CD4-positive, alpha-beta T cell treated with Interleukin-21 for 1 hour (primary cell): ENCODE measurements around the gene SORBS1.

Experiments used
- DNase-seq: peaks from one replicate; pipeline ENCODE4 v3.0.0-alpha.2; 2020

Gene SORBS1

GRCh38 chr10:95538412-95538811 is 22.8 kb downstream of the SORBS1 start:
- DNase-seq, result no peak

- DNase-seq, result no peak
Measured at GRCh38 chr10:95537542-95537927, 23.6 kb downstream of the SORBS1 start.

DNA sequence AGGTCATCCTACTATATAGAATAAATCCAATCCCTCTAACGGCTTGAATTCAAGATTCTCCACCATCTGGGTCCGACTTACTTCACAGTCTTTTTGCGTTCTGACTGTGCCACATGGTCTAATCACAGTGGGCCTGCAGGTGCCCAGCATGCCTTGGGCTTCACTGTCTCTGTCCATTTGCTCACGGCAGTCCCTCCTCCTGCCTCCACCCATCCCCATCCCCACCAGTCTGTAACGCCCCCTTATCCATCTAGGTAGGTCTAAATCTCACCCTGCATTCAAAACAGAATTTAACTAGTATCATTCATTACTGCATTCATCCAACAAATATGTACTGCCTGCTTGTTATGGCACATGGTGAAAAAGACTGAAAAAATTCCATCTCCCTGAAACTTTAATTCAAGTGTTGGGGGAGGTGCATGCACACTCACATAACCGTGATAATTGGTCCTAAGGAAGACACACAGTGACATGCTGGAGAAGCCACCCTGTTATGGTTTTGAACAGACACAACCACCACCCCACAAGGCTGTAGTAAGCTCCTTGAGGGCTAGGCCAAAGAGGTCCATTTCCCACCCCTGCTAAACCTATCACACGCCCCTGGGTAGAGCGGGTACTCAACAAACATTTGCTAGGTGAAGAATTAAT is 24.2 kb downstream of the SORBS1 start:
- no peak for DNase-seq

- no peak for DNase-seq
Measured at GRCh38 chr10:95536017-95536416, 25.2 kb downstream of the SORBS1 start.

GRCh38 chr10:95535526-95535925 is 25.6 kb downstream of the SORBS1 start:
- DNase-seq, result no peak

DNA sequence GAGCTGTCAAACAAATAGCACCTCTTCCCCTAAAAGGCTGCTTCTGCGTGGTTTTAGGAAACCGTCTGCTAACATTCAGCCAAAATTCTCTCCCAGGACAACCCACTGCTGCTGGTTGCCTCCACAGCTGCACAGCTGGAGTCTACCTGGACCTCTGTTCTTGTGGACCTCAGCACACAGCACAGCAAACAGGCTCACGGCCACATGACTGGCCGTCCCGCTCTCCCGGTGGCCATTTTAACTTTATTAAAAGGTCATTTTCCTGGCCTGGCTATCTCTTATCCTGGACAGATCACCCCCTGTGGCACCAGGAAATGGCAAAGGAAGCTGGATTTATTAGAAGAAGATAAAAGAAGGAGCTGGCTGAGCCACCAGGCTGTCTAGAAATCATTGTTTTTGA is 27.6 kb downstream of the SORBS1 start:
- DNase-seq, result no peak

DNA sequence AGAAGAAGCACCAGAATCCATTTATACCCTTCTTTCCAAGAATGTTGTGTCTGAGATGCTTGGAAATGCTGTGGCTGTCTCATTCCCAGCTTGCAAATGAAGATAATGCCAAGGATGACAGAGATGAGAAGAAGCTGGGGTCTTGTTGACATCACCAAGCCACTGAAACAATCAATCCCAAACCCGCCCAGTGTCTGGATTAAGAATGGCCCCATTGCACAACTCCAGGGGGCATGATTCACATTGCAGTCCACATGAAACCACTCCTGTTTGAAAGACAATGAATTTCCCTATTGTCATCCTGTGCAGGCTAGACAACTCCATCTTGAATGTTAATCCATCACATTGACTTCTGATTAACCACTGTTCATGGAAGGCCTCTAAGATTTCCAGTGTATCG is 28.6 kb downstream of the SORBS1 start:
- no peak for DNase-seq

DNA sequence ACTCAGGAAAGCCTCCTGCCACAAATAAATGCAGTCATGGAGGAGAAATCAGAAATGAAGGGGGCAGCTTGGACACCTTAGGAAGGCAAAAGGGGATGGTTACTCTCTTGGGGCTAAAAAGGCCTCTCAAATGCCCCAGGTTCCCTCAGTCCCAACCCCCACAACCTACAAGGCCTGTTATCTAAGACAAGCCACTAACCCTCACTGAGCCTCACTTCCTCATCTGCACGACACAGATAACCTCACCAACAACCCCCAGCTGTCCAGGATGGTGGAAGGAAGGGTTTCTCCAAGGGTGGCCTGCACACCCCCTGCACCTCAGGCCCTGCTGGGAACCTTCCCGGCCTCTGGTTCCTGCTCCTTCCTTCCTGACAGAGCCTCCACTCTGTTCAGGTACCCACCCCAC is 29.2 kb downstream of the SORBS1 start:
- DNase-seq, result no peak

- DNase-seq, result no peak
Measured at GRCh38 chr10:95531058-95531809, 29.9 kb downstream of the SORBS1 start.

DNA sequence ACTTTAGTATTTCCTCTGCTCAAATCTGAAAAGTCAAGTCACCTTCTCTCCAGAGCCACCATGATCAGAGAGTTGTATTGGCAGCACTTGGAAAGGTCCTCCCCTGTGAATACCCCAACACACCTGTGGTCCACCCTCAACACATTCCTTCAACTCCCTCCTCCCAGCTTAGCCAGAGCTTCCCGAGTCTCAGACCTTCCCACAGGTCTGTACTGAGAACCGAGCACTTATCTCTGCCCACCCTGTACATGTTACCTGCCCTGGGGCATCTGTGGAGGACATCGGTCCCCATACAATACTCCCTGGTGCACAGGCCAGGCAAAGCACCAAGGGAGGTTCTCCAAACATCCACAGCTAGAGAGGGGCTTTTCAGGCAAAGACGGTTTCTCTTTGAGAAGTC is 30.6 kb downstream of the SORBS1 start:
- DNase-seq, result no peak

GRCh38 chr10:95530029-95530428 is 31.1 kb downstream of the SORBS1 start:
- DNase-seq, result no peak

DNA sequence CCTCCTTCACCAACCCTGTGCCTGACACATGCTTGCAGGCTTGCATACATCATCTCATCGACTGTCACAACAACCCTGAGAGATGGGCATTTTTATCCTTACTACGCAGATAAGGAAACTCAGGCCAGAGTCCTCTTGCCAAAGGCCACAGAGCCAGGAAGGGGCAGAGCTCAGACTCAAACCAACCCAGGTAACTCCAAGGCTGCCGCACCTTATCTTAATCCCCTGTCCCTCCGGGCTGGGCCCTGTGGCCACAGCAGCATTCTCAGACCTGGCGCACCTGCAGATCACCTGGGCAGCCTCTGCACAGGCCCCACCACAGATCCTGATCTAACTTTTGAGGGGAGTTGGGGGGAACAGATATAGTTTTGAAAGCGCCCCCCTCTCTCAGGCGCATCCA is 35.1 kb downstream of the SORBS1 start:
- no peak for DNase-seq

DNA sequence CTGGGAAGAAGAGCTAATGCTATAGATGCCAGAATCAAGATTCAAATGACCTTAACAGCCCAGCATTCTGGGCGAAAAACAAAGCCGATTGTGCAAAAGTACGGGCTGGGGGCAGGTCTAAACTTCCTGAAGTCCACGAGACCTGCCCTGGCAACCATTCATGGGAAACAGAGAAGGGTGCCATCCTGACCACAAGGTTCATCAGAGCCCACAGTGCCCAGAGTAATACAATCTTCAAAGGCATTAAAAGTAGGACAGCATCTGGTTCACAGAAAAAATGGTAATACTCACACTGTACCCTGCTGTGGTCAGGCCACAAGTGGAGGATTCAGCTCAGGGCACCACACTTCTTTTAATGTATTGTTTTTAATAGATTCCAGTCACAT is 36.1 kb downstream of the SORBS1 start:
- no peak for DNase-seq

DNA sequence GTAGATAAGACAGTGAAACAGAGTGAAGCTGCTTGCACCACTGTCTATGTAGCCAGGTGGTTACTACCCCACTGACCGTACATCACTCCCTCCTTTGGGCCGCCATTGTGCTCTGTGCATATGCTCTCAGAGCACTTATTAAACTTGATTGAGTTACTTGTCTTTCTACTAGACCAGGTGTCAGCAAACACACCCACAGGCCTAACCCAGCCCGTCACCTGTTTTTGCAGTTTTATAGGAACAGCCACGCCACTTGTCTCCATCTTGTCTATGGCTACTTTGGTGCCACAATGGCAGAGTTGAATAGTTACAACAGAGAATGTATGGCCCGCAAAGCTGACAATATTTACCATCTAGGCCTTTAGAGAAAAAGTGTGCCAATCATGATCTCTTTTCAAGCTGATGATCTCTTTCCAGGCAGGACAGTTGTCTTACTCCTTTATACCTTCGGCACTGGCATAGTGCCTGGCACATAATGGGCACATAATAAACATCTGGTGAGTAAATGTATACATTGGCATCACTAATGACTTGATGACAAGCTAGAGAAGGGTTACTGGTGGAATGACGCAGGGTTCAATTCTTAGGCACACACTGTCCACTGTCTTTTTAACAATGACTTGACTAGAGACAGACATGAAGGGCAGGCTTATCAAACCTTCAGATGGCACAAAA is 36.7 kb downstream of the SORBS1 start:
- DNase-seq, result no peak

- no peak for DNase-seq
Measured at GRCh38 chr10:95522117-95522516, 39.1 kb downstream of the SORBS1 start.

DNA sequence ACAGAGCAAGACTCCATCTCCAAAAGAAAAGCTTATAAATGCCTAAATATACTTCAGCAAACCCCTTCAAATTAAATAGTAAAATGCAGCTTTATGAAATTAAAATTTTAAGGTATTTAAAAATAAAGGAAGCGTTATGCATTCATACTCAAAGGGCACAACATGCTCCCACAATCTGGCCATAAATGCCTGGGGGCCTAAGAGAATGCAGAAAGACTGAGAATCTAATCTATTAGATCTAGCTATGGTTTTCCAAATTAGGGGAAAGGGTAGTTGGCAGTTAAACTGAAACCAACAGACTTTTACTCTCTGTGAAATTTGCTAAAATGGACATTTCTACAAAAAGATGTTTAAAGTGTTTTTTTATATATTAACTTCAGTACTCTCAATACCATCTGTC is 40.6 kb downstream of the SORBS1 start:
- no peak for DNase-seq

- no peak for DNase-seq
Measured at GRCh38 chr10:95518455-95519452, 42.4 kb downstream of the SORBS1 start.

DNA sequence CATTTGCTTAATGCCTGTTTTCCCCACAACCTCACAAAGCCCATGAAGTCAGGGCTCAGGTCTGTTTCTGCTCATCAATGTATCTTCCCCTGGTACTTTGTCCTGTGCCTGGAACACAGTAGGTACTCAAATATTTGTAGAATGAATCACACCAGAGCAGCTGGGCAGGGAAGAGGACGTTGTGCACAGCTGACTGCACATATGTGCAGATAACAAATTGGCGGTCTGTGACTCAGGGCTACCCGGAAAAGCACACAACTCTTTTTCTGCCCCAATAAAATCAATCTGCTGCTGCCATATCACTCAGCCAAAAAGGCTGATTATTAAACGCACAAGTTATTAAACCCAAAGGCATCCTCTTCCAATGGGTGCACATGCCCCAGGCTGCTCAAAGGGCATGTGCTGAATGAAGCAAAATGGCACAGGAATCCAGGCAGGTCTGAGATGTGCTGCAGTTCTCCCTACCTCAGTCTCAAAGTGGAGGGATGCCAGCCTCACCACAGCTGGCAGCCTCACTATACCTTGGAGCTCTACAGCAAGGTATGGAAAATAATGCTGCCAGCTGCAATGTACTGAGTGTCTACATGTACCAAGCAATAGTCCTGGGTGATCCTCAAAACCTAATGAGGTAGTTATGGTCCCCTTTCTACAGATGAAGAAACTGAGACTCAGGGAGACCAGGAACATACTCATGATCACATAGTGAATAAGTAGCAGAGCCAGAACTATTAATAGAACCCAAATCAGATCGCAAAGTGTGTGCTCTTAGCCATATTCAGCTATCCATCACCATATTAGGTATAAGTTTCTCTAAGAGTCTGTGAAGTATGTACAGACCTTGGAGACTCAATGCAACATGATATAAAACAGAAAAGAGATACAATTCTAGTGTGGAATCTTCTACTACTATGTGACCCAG is 43.4 kb downstream of the SORBS1 start:
- no peak for DNase-seq

GRCh38 chr10:95516774-95517373 is 44.3 kb downstream of the SORBS1 start:
- no peak for DNase-seq

DNA sequence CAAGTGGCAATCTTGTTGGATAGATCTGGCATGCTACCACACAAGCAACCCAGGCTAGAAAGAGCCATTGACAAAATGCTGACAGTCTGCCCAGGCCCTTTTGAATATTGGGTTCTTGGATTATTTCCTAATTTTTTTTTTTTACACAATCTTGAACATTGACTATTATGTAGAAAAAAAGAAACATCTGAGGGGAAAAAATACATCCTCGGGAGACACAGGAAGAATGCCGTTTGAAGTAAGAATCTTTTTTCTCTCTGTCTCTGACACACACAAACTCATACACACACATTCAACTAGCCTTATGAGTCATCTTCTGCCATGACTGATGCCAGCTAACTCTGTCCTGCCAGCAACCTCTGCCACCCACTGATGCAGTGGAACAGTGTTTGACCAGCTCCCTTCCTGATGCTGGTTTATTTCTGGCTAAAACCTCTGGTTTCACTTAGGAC is 47.2 kb downstream of the SORBS1 start:
- DNase-seq, result no peak

DNA sequence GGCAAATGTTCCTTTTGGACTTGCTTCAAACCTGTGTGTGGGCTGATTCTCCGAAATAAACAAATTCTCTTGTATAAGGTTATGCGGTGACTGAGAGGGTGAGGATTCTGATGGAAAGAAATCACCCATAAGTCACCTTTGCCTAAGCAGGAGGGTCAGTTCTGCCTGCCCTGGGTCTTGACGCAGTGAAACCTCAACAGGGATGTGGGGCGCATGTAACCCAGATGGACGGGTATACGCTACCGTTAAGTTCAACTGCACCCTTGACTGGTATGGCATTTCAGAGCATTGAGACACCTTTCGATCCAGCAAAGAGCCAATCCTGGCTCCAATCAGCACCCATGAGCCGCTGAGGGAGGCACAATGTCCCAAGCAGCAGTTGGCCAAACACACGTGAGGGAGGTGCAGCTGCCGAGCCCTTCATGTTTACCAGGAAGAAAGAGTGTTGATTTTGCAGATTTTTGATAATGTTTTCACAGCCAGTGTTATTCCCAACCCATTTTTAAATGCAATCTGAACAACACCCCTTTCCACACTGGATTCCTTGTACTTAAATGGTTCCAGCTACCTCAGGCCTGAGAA is 48.1 kb downstream of the SORBS1 start:
- no peak for DNase-seq
